Neural cell (in vitro differentiated cells): ENCODE results near the gene ERN2. TPM values are rescaled to one million over a fixed set of nuclear protein-coding genes. Genes with fewer than 3 reads are reported as not detected.

Source experiments
- H2AFZ ChIP-seq: fragments of 200-600, 300-800 bp; sonication (generic), shearing (Covaris generic); 2 replicates; pipeline ENCODE4 v1.6.0; 2014; ENCODE audit warnings: low read depth, mild to moderate bottlenecking, antibody characterized with exemption, low read length, moderate library complexity
- H3F3A ChIP-seq: fragments of 200-600 bp; shearing (Covaris generic); 2 replicates; pipeline ENCODE4 v1.6.1; 2016; ENCODE audit warnings: mild to moderate bottlenecking, moderate library complexity, mixed read lengths, antibody characterized with exemption, low read length; ENCODE audit not compliant: insufficient read depth, poor library complexity, severe bottlenecking
- H3K27ac ChIP-seq: fragments of 200-600, 300-800 bp; sonication (generic), shearing (Covaris generic); 2 replicates; pipeline ENCODE4 v1.5.1; 2014; ENCODE audit warnings: mild to moderate bottlenecking, low read length, moderate library complexity
- H3K27me3 ChIP-seq: fragments of 300-800, 200-600 bp; sonication (generic), shearing (Covaris generic); 2 replicates; pipeline ENCODE4 v1.6.0; 2014; ENCODE audit warnings: mild to moderate bottlenecking, low read depth, low read length, moderate library complexity; ENCODE audit not compliant: insufficient read depth
- H3K36me3 ChIP-seq: fragments of 300-800, 200-600 bp; sonication (generic), shearing (Covaris generic); 2 replicates; pipeline ENCODE4 v1.5.1; 2014; ENCODE audit warnings: mild to moderate bottlenecking, antibody characterized with exemption, low read length, moderate library complexity; ENCODE audit not compliant: insufficient read depth
- H3K4me2 ChIP-seq: fragments of 300-800, 200-600 bp; sonication (generic), shearing (Covaris generic); 2 replicates; pipeline ENCODE4 v1.6.0; 2014; ENCODE audit warnings: mild to moderate bottlenecking, low read length
- H3K4me3 ChIP-seq: fragments of 300-800, 200-600 bp; sonication (generic), shearing (Covaris generic); 2 replicates; pipeline ENCODE4 v1.5.1; 2014; ENCODE audit warnings: mild to moderate bottlenecking, low read length, moderate library complexity
- H3K79me2 ChIP-seq: fragments of 200-600 bp; shearing (Covaris generic); replicated peaks from 2 replicates; pipeline ENCODE4 v1.6.0; 2014; ENCODE audit warnings: mild to moderate bottlenecking, low read length, moderate library complexity; ENCODE audit not compliant: insufficient read depth
- H3K9ac ChIP-seq: fragments of 300-800, 200-600 bp; sonication (generic), shearing (Covaris generic); 2 replicates; pipeline ENCODE4 v1.6.1; 2016; ENCODE audit warnings: mild to moderate bottlenecking, low read length, mixed read lengths
- H3K9me2 ChIP-seq: fragments of 200-600 bp; shearing (Covaris generic); 2 replicates; pipeline ENCODE4 v1.6.1; 2016; ENCODE audit warnings: mild to moderate bottlenecking, low read length, mixed read lengths; ENCODE audit not compliant: insufficient read depth
- H3K9me3 ChIP-seq: fragments of 200-600, 300-800 bp; sonication (generic), shearing (Covaris generic); 2 replicates; pipeline ENCODE4 v1.6.1; 2016; ENCODE audit warnings: mild to moderate bottlenecking, mixed run types, low read length, moderate library complexity, mixed read lengths
- H4K20me1 ChIP-seq: fragments of 200-600 bp; shearing (Covaris generic); 2 replicates; pipeline ENCODE4 v1.6.1; 2016; ENCODE audit warnings: mild to moderate bottlenecking, mixed run types; ENCODE audit not compliant: insufficient read depth
- CTCF ChIP-seq: fragments of 450-650 bp; IDR thresholded peaks from 2 replicates; pipeline ENCODE4 v1.5.1; 2014; ENCODE audit warnings: antibody characterized with exemption, mild to moderate bottlenecking, moderate library complexity; ENCODE audit not compliant: poor library complexity, severe bottlenecking
- EP300 ChIP-seq: fragments of 450-650 bp; conservative IDR thresholded peaks from 2 replicates; pipeline ENCODE4 v1.6.1; 2014; ENCODE audit warnings: antibody characterized with exemption, mild to moderate bottlenecking, moderate library complexity; ENCODE audit not compliant: poor library complexity, severe bottlenecking
- EZH2 ChIP-seq: fragments of 200-600, 300-800 bp; shearing (Covaris generic), sonication (generic); IDR thresholded peaks from 2 replicates; pipeline ENCODE4 v1.6.1; 2014; ENCODE audit warnings: antibody characterized with exemption, low read length, borderline replicate concordance, mild to moderate bottlenecking; ENCODE audit not compliant: insufficient read depth, poor library complexity, severe bottlenecking
- MXI1 ChIP-seq: fragments of 450-650 bp; conservative IDR thresholded peaks from 2 replicates; pipeline ENCODE4 v1.6.1; 2014; ENCODE audit warnings: antibody characterized with exemption, mild to moderate bottlenecking; ENCODE audit not compliant: poor library complexity, severe bottlenecking
- POLR2AphosphoS5 ChIP-seq: IDR thresholded peaks from 2 replicates; pipeline ENCODE4 v1.6.1; 2012
- RAD21 ChIP-seq: fragments of 450-650 bp; conservative IDR thresholded peaks from 2 replicates; pipeline ENCODE4 v1.6.1; 2014; ENCODE audit warnings: antibody characterized with exemption, mild to moderate bottlenecking, moderate library complexity
- SMC3 ChIP-seq: fragments of 450-650 bp; conservative IDR thresholded peaks from 2 replicates; pipeline ENCODE4 v1.6.1; 2014; ENCODE audit warnings: antibody characterized with exemption, mild to moderate bottlenecking, moderate library complexity; ENCODE audit not compliant: poor library complexity
- TAF1 ChIP-seq: IDR thresholded peaks from 2 replicates; pipeline ENCODE4 v1.6.1; 2012; ENCODE audit warnings: low read depth
- polyA plus RNA-seq: library from polyadenylated mRNA; depleted of rRNA; stranded (reverse); fragments of >200 nt; gene quantifications from 2 replicates; pipeline ENCODE4 v1.2.3, GENCODE V29; 2014
- TF ChIP-seq, protein P1 (sequence below): IDR thresholded peaks from 2 replicates; pipeline ENCODE4 v1.6.1; 2012; ENCODE audit warnings: borderline replicate concordance

Gene ERN2
- polyA plus RNA-seq, 1 donor from 2014 or later: not detected

DNA sequence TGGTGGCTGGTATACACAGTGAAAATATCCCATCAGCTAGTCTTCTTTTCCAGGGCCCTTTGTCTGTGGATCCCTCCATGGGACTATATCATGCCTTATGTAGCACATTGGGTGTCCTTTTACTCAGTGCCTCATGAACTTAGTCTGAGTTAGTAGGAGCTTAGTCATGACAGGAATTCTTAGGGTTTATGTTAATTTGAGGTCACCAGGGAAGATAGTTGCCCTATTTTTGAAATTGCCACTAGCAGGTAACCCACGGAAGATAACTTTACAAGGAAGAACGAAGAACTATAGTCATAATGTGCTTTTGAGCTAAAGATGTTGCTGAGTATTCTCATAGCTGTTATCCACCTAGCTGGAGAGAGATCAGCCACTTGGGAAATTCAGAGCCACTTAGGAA, 49.1 kb downstream of the ERN2 start:
- peaks cover 9% of the 10 kb centered on the region for H3K36me3 ChIP-seq
- H3K79me2 ChIP-seq: no peaks in the 10 kb centered on the region
- H3K27ac ChIP-seq: no peak overlapping the region
- H3K9me3 ChIP-seq: no peaks in the 10 kb centered on the region
- no peaks in the 10 kb centered on the region for H3K27me3 ChIP-seq
- no peaks in the 10 kb centered on the region for H4K20me1 ChIP-seq
- TF ChIP-seq EZH2 (no peak), TAF1 (no peak), CTCF (no peak), MXI1 (no peak), EP300 (no peak)
- TF ChIP-seq, protein P1, sequence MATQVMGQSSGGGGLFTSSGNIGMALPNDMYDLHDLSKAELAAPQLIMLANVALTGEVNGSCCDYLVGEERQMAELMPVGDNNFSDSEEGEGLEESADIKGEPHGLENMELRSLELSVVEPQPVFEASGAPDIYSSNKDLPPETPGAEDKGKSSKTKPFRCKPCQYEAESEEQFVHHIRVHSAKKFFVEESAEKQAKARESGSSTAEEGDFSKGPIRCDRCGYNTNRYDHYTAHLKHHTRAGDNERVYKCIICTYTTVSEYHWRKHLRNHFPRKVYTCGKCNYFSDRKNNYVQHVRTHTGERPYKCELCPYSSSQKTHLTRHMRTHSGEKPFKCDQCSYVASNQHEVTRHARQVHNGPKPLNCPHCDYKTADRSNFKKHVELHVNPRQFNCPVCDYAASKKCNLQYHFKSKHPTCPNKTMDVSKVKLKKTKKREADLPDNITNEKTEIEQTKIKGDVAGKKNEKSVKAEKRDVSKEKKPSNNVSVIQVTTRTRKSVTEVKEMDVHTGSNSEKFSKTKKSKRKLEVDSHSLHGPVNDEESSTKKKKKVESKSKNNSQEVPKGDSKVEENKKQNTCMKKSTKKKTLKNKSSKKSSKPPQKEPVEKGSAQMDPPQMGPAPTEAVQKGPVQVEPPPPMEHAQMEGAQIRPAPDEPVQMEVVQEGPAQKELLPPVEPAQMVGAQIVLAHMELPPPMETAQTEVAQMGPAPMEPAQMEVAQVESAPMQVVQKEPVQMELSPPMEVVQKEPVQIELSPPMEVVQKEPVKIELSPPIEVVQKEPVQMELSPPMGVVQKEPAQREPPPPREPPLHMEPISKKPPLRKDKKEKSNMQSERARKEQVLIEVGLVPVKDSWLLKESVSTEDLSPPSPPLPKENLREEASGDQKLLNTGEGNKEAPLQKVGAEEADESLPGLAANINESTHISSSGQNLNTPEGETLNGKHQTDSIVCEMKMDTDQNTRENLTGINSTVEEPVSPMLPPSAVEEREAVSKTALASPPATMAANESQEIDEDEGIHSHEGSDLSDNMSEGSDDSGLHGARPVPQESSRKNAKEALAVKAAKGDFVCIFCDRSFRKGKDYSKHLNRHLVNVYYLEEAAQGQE: no peak
- H3K4me2 ChIP-seq: no peak overlapping the region
- H3K9ac ChIP-seq: no peak overlapping the region
- no peak overlapping the region for H2AFZ ChIP-seq
- no peaks in the 10 kb centered on the region for H3F3A ChIP-seq
- H3K9me2 ChIP-seq: no peaks in the 10 kb centered on the region
- H3K4me3 ChIP-seq: no peak overlapping the region

GRCh38 chr16:23651943-23652468, 61.0 kb downstream of the ERN2 start:
- no peak overlapping the region for H3K4me2 ChIP-seq
- H3K4me3 ChIP-seq: no peak overlapping the region
- no peaks in the 10 kb centered on the region for H3K27me3 ChIP-seq
- H3F3A ChIP-seq: no peaks in the 10 kb centered on the region
- no peaks in the 10 kb centered on the region for H3K9me2 ChIP-seq
- no peak overlapping the region for H3K9ac ChIP-seq
- peaks cover 39% of the 10 kb centered on the region for H3K79me2 ChIP-seq
- no peaks in the 10 kb centered on the region for H3K9me3 ChIP-seq
- H4K20me1 ChIP-seq: no peaks in the 10 kb centered on the region
- H3K27ac ChIP-seq: no peak overlapping the region
- no peak overlapping the region for H2AFZ ChIP-seq
- no peak for TF ChIP-seq CTCF
- TF ChIP-seq RAD21: no peak
- no peak for TF ChIP-seq EP300
- no peak for TF ChIP-seq MXI1
- TF ChIP-seq EZH2: no peak
- TF ChIP-seq SMC3: no peak
- TF ChIP-seq POLR2AphosphoS5: no peak
- no peak for TF ChIP-seq TAF1
- TF ChIP-seq, protein P1: no peak
- H3K36me3 ChIP-seq: no peaks in the 10 kb centered on the region
